HG03354 (cell line): ENCODE results near the gene PDCD6IP.
A peak's percentile ranks its signal among the peaks of the same experiment; 100 is the strongest.

ENCODE experiments used
- ATAC-seq: cut with Tn5 transposase; IDR thresholded peaks from one replicate; pipeline ENCODE4 v1.9.1; 2021; ENCODE audit warnings: mild to moderate bottlenecking; ENCODE audit not compliant: unreplicated experiment, poor library complexity, severe bottlenecking

PDCD6IP gene

DNA sequence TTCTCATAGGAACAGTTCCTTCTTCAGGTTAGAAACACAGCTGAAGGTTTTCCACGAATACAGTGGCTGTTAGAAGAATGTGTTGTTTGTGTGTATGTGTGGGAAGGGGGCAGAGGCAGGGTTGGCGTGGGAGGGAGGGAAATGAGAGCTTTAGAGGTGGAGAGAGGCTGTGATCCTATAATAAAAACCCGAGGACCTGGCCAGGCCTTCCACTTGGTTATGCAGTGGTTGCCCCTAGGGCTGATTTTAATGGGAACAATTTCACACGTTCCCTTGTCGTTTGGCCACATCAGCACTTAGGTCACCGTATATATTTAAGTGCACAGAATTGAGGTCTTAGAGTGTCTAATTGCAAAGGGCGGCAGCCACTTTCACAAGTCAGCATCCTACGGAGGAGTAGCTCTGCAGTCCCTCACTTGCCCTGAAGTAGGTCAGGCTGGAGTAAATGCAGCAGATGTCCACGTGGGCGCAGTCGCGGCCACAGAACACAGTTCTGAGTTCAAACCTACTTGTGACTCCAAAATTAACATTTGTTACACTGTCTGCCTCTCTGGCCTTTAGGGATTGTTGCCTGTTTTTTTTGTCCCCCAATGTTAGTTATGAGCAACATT lies 85.6 kb downstream of the PDCD6IP start:
- peak; percentile 57 for ATAC-seq

DNA sequence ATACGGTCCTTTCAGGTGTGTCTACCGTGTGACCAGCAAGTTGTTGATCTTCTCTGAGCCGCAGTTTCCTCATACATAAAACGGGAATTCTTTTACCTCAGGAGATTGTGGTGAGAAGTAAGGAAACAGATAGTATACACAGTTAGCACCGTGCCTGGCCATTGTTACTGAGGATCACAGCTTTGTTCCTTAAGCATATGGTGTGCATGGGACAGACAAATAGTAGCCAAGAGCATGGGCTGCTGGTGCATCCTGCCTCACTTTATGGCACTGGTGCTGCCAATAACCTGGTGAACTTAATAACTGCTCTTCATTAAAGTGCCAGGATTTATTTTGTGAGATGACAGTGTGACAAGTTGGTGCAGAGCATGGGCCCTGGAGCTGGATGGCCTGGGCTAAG lies 86.3 kb downstream of the PDCD6IP start:
- no peak for ATAC-seq

DNA sequence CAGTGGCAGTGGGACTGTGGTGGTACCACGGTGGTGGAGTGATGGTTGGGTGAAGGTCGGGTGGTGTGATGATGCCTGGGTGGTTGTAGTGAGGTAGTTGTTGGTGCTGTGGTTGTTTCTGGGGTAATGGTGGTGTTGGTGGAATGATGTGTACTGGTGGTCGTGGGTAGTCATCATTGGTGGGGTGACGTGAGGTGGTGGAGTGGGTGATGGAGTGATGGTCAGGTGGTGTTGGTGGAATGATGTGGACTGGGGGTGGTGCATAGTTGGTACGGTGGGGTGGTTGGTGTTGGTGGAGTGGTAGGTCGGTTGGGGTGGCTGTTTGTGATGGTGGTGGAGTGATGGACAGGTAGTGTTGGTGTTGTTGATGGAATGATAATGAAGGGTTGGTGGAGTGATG lies 87.1 kb downstream of the PDCD6IP start:
- no peak for ATAC-seq

DNA sequence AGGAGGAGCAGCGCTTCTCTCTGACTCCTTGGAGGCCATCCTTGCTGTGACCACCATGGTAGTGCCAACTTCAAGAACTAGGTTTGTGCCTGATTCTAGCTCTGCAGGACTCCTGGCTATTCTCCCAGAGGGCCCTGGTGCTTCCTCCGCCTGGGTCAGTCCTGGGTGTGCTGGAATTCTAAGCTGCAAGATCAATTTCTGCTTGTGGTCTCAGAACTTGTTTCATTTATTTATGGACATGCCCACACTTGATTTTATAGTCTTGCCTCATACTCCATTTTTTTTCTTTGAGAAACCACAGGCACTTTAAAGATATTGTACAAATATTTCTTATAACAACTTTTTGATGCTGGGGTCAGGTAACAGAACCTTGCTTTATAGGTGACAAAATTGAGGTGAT lies 87.6 kb downstream of the PDCD6IP start:
- ATAC-seq: no peak

DNA sequence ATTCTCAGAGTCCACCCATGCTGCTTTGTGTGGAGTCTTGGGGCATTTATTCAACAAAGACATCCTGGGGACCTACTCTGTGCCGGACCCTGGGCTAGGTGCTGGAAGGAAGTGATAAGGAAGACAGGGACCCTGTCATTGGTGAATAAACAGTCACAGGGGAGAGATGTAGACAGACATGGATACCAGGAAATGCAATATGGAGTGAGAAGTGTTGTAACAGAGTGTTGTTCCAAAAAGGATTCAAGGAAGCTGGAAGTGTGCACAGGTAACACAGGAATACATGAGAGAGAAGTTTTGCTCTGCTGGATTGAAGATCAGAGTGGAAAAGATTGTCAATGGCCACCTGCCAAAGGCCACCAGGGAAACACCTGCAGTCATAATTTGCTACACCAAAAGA lies 89.0 kb downstream of the PDCD6IP start:
- ATAC-seq: no peak

DNA sequence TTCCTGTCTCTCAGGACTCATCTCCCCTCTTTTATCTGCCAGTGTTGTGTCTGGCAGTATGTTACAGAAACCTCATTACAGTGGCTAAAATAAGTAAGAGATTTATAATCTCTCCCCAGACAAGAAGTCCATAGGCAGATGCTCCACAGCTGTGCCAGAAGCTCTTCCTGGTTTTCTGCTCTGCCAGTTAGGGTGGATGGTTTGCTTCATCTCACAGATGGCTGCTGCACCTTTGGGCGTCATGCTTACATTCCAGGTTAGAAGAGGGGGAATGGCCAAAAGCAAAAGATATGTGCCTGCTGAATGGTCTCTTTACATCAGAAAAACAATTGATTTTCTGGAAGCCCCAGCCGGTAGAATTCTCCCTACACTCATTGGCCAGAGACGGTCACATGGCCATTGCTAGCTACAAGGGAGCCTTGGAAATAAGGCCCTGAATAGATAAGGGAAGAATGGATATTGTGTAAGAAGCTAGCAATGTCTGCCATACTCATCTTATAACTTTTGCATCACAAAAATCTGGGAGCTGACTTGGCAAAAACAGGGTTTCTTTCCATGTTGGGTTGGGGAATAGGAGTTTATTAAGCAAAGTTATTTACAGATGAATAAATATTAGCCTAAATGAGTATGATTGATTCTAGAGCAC lies 91.1 kb downstream of the PDCD6IP start:
- no peak for ATAC-seq

DNA sequence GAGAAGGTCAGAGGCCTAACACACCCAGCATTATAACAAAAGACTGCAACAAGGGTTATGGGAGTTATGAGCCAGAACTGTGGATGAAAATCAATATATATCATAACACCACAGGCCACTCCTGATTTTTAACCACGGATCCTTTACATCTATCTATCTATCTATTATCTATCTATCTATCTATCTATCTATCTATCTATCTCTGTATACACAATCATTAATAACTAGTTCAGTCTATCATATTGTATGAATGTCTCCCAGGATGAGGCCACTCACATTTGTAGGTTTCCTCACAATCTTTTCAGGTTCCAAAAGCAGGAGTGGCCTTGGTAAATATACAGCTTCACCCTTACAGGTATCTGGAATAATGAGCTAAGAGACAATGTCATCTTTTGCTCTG lies 94.2 kb downstream of the PDCD6IP start:
- ATAC-seq: no peak

DNA sequence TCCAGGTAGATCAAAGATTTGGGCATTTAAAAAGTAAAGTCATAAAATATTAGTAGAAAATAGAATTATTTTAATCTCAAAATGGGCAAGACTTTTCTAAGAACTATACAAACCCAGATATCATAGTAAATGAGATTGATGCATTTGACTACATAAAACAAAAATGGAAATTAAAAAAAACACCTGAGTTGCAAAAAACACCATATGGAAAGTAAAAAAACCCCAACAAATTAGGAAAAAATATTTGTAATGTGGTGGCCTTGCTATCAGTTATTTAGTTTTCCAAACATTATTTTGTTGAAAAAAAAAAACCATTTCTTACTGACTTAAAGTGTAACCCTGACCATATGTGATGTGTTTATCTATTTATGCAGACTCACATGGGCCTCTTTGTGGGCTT lies 97.2 kb downstream of the PDCD6IP start:
- ATAC-seq: no peak

DNA sequence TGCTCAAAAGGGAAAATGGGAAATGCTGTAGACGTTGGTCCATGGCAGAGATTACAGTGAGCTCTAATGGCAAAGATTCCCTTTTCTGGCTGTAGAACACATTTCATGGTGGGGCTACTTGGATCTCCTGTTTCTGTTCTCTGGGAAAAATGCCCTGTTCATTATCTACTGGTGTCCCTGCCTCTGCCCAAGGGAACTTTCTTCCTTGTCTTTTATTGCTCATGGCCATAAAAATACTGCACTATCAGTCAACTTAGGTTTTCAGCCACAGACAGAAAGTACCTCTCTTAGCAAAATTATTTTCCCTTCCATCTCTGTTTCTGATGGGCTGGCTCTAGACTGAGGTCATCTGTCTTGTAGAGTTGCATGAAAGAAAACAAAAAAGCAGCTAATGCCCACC lies 98.9 kb downstream of the PDCD6IP start:
- no peak for ATAC-seq

DNA sequence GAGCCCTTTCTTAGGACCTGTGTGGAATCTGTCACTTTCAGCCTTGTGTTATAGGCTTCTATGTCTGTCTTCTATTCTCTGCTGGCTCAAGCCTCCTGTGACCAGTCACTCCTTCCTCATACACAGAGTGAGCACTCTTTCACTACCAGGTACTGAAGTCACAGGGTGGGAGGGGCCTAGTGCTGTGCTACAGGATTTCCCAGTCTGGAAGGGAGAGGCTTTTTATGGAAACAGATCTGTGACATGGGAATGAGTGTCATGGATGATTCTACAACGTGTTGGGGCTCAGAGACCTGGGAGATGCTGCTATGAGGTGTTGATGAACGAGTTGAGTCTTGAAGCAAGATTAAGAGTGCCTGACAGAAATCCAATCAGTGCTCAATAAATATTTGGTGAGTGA lies 100.5 kb downstream of the PDCD6IP start:
- ATAC-seq: no peak

DNA sequence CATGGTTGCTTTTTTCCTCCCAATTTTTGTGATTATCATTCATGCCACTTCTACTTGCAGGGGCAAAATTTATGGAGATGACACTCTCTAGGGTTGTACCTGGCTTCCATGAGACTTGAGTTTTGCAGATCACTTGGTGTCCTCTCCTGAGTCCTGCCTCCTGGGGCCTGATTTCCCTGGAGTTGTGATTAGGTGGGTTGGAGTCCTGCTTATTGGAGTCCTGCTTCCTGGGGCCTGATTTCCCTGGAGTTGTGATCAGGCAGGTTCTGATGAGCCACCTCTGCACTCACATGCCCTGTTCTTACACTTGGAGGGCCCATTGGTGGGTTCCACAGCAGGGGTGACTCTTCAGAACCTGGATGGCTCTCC lies 102.0 kb downstream of the PDCD6IP start:
- no peak for ATAC-seq

DNA sequence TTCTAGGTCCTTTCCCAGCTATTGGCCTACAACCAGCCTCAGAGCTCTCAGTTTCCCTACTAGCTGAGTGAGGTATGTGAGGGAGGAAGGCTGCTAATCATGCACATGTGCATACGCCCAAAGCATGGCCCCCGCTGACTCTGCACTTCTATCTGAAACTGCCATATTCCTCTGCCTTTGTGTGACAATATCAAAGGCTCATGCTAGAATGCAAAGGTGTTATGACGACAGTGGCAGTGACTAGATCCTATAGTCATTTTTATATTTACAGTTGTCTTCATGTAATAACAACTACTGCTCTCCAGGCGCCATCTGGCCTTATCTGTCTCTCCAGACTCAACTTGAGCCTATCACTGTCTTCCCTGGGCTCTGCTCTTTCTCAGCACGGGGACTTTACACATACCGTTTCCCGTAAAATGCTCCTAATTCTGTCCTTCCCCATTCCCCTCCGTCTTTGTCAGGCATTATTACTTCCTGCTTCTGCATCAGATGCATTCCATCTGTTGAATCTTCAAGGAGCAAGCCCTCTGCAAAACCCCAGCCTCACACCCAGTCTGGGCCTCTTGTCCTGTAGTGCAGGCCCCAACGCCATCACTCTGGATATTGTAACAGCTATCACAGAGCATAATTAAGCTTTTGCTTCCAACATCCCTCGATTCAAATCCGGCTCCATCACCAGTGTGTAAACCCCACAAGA lies 102.5 kb downstream of the PDCD6IP start:
- no peak for ATAC-seq

DNA sequence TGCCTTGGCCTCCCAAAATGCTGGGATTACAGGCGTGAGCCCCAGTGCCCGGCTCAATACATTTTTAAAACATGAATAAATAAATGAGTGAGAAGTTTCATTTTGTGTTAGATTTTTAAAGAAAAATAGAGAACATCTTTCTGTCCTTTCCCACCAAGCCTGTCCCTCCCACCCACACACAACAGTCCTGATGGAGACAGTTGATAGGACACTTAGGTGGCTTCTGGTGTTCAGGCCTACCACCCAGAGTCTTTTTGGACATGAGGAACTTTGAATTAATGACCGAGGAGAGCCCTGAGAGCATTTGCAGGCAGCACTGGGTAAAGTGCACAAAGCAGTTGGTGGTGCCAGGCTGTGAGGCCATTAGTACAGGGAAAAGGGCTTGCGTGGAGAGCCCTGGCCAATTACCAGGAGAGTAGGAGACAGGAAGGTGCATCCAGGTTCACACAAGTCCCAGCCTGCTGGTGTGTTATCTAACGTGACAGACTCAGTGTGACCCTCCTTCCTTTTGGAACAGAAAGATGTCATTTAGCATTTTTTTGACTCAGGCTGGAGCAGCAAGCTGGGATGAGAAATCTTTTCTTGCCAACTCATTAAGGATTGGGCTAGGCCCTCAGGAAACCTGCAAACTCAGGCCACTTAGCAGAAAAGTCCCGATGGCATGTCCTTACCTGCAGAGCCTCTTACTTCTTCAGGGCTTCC lies 103.6 kb downstream of the PDCD6IP start:
- ATAC-seq: no peak

DNA sequence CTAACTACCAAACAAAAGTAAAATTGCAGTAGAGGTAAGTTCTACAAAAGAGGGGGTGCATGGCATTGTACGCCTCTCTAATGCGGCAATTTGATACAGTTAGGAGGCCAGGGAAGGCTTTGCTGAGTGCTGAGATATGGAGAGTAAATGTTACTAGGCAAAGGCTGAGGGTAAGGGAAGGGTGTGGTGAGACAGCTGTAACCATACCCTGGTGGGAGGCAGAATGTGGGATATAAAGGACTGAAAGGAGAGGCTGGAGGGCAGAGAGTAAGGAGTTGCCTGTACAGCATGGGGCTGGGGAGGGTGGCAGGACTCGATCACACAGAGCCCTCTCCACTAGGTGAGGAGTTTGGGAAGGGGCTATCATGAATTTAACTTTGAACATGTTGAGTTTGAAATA lies 106.3 kb downstream of the PDCD6IP start:
- no peak for ATAC-seq

DNA sequence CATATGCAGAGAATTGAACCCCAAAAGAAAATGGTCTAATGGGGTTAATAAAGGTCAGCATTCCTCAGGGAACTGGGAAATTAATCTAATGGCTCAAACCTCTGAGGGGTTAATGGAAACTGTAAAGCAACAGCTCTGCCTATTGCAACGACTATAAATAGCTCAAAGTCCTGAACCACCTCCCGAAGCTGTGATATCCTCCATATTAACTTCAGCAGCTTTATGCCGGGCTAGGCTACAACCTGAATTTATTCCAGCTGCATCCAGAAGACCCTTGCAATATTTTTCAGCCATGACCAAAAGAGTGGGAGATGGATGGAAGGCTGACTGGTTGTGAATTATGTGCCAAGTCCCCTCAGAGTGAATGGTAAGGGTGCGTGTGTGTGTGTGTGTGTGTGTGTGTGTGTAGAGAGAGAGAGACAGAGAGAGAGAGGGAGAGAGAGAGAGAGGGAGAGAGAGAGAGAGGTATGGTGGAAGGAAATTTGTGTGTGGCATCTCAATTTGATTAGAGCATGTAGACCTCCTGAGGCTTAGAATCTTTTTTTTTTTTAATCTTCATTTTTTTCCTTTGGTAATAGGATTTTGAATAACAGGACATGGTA lies 109.9 kb downstream of the PDCD6IP start:
- no peak for ATAC-seq

DNA sequence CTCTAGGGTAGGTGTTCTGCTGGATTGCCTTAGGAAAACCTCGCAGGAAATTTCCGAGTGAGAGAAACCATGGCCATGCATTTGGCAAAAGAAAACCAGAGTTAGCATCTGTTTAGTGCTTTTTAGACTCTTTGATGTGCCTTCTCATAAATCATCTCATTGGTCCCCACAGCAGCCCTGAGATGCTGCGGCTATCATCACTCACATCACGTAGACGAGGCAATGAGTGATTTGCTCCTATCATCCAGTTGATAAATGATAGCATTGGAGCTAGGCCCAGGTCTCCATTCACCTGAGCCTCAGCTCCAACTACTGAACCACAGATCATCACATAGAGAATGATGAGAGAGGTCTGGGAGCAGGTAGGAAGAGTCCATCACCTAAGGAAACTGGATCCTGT lies 111.1 kb downstream of the PDCD6IP start:
- ATAC-seq: no peak

DNA sequence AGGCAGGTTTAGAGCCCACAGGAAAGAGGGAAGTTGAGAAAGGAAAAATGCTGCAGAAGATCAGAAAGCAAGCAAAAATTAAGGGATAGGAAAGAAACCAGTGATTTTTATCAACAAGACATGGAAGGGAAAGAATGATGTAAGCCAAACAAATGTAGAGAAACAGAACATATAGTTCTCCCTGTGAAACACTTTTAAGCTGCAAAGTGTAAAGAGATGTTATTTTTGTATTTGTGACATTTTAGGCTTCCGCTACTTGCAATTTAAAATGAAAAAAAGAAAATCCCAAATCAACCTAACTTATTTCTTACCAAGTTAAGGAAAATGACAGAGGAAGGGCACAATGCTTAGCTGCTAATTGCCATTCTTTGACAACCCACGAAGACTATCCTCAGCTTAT lies 111.6 kb downstream of the PDCD6IP start:
- no peak for ATAC-seq

DNA sequence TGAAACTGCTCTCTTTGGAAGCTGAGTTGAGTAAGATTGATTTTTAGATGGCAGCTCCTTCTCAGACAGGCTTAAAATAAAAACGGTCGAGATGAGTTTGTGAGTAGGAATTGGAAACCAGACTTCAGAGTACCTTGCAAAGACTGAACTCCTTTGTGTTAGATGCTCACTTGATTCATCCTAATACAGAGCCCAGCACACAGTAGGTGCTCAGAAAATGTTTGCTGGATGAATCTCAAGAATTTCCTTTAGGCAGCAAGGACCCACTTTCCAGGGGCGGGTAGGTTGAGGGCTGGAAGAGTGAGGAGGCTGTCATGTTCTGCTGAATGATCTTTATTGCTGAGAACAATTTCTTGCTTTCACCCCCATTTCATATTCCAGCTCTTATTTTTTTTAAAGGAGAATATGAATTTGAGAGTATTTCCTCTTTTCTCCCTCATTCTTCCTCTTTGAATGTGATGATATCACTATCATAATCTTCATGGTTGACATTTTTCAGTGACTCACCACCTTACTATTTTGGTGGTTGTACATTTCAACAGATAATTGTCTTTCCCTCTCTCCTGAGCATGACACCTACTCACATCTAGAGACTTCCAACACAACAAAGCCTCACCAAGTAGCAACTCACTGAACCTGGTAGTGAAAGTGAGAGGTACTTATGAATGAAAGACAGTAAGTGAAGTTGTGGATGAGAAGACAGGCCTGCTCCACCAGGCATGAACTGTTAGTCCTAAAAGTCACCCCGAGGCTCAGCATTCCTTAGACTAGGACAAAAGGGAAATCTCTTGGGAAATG lies 113.3 kb downstream of the PDCD6IP start:
- ATAC-seq: no peak

DNA sequence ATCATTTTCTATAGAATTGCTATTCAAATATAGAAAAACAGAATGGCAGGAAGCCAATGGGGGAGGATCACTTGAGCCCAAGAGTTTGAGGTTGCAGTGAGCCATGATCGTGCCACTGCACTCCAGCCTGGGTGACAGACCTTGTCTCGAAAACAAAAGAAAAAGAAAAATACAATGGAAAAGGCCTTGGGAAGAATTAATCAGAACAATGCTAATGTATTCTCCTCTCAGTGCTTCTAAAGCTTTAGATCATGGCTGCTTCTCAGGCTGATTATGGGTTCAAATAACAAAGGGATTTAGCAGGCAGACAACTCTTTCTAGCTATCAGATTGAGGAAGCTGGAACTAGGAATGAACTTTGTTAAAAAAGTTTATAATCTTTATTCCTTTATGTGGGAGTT lies 115.8 kb downstream of the PDCD6IP start:
- no peak for ATAC-seq
